Measurements from ENCODE around the gene NTN1.

DNA sequence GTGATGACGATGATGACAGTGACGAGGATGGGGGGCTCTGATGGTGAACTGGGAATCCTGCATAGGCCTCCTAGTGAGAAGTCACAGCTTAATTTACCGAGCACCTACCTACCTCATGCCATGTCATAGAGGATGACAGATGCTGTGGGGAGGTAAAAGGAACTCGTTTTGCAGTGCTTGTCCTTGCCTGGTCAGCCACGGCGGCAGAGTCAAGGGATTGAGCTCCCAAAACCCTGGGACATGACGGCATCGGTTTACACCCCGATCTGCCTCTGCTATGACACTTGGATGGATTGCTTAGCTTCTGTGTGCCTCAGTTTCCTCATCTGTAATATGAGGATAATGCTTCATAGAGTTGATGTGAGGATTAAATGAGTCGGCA lies 103.2 kb downstream of the NTN1 start:
- TF ChIP-seq GATA2 (IDR thresholded peaks at IDR 0.05; ENCODE audit: low read depth, low read length) (no peak), GATA3 (IDR thresholded peaks at IDR 0.05; ENCODE audit: low read depth, low read length) (no peak)
